A549 (cell line): Measurements from ENCODE around the gene FSTL4. TPM values are rescaled to one million over a fixed set of nuclear protein-coding genes. Genes with fewer than 3 reads are reported as not detected.

Experiments
- ATAC-seq, 2 experiments: fragments of 200-7000 bp in 1 of 2; fragments of >200 bp in 1 of 2; cut with Nextera tagmentation in 1 of 2; cut with Tn5 transposase in 1 of 2; 3 replicates each; pipeline versions ENCODE4 v1.8.0 to v1.9.1; 2018 to 2020; ENCODE audit warnings: mild to moderate bottlenecking in 1 of 2, moderate library complexity in 1 of 2
- CTCF ChIA-PET: fragments of 300-600 bp; sonication (Branson Sonifier 250); formaldehyde crosslinking; extraction: SDS; loops from one replicate; lab custom pipeline; 2021; ENCODE audit warnings: antibody characterized with exemption, inconsistent platforms; lab: Yijun Ruan, JAX
- POLR2A ChIA-PET: fragments of 350-600 bp; formaldehyde crosslinking; extraction: SDS; loops from one replicate; lab custom pipeline; 2021; ENCODE audit warnings: antibody characterized with exemption, inconsistent platforms; lab: Yijun Ruan, JAX
- DNase-seq, 2 experiments: peaks; one replicate each; pipeline versions ENCODE4 v3.0.0 to v3.0.0-alpha.2; 2011 to 2016; ENCODE audit warnings: low read depth in 1 of 2, low spot score in 1 of 2
- FAIRE-seq: peaks from 2 replicates; lab custom pipeline; 2011; peaks lifted over from hg19 to GRCh38; lab: Jason Lieb, UNC
- H3K27ac ChIP-seq, 2 experiments: fragments of >200 bp; sonication (Bioruptor Twin); formaldehyde crosslinking; 3 replicates each; pipeline ENCODE4 v1.5.1; 2016 to 2017
- H3K4me1 ChIP-seq: fragments of >200 bp; sonication (Bioruptor Twin); formaldehyde crosslinking; 3 replicates; pipeline ENCODE4 v1.6.1; 2016
- H3K4me2 ChIP-seq: fragments of >200 bp; sonication (Bioruptor Twin); formaldehyde crosslinking; 3 replicates; pipeline ENCODE4 v1.6.1; 2016
- H3K4me3 ChIP-seq: fragments of >200 bp; sonication (Bioruptor Twin); formaldehyde crosslinking; 3 replicates; pipeline ENCODE4 v1.5.1; 2016
- H3K9me3 ChIP-seq: fragments of >200 bp; sonication (Bioruptor Twin); formaldehyde crosslinking; 3 replicates; pipeline ENCODE4 v1.6.1; 2016
- BHLHE40 ChIP-seq: IDR thresholded peaks from 2 replicates; pipeline ENCODE4 v1.6.1; 2012; ENCODE audit warnings: low read depth, low read length, inconsistent platforms
- CBX2 ChIP-seq: fragments of 200-600 bp; sonication (generic); IDR thresholded peaks from 2 replicates; pipeline ENCODE4 v1.6.1; 2016; ENCODE audit warnings: low read depth, mild to moderate bottlenecking, borderline replicate concordance
- CBX8 ChIP-seq: fragments of 200-600 bp; sonication (generic); IDR thresholded peaks from 2 replicates; pipeline ENCODE4 v1.6.1; 2016
- CHD4 ChIP-seq: fragments of 200-600 bp; sonication (generic); IDR thresholded peaks from 2 replicates; pipeline ENCODE4 v1.6.1; 2016; ENCODE audit warnings: antibody characterized with exemption, mild to moderate bottlenecking, borderline replicate concordance
- E2F6 ChIP-seq: IDR thresholded peaks from 2 replicates; pipeline ENCODE4 v1.6.1; 2012; ENCODE audit warnings: low read depth, borderline replicate concordance
- EHF ChIP-seq: fragments of 250-450 bp; sonication (Bioruptor Pico); IDR thresholded peaks from 2 replicates; pipeline ENCODE4 v1.5.0; 2020; ENCODE audit warnings: mild to moderate bottlenecking
- EHMT2 ChIP-seq: fragments of 200-600 bp; sonication (generic); IDR thresholded peaks from 2 replicates; pipeline ENCODE4 v1.6.1; 2016; ENCODE audit warnings: antibody characterized with exemption, low read depth, mild to moderate bottlenecking, moderate library complexity
- FOSB ChIP-seq: fragments of 250-450 bp; sonication (Bioruptor Pico); IDR thresholded peaks from 2 replicates; pipeline ENCODE4 v1.5.0; 2020; ENCODE audit warnings: mild to moderate bottlenecking, moderate library complexity
- HDAC2 ChIP-seq: fragments of 200-600 bp; sonication (generic); IDR thresholded peaks from 2 replicates; pipeline ENCODE4 v1.6.1; 2016
- HES2 ChIP-seq: fragments of >200 bp; sonication (Bioruptor Twin); formaldehyde crosslinking; IDR thresholded peaks from 2 replicates; pipeline ENCODE4 v1.6.1; 2016
- KDM5A ChIP-seq: fragments of 200-600 bp; sonication (generic); IDR thresholded peaks from 2 replicates; pipeline ENCODE4 v1.6.1; 2016; ENCODE audit warnings: antibody characterized with exemption, mild to moderate bottlenecking
- MAZ ChIP-seq: fragments of 150-350 bp; IDR thresholded peaks from 2 replicates; pipeline ENCODE4 v1.6.1; 2014; ENCODE audit warnings: antibody characterized with exemption, low read depth, low read length, borderline replicate concordance
- POLR2AphosphoS2 ChIP-seq: conservative IDR thresholded peaks from 2 replicates; pipeline ENCODE4 v1.6.1; 2012; ENCODE audit warnings: low read length, improper control_type of control experiment, inconsistent platforms
- RARB ChIP-seq: fragments of 250-450 bp; sonication (Bioruptor Pico); IDR thresholded peaks from 2 replicates; pipeline ENCODE4 v1.8.0; 2021; ENCODE audit warnings: mild to moderate bottlenecking, moderate library complexity
- RCOR1 ChIP-seq: fragments of 150-350 bp; IDR thresholded peaks from 2 replicates; pipeline ENCODE4 v1.6.1; 2014; ENCODE audit warnings: antibody characterized with exemption, low read length, low read depth
- RNF2 ChIP-seq: fragments of 200-600 bp; sonication (generic); IDR thresholded peaks from 2 replicates; pipeline ENCODE4 v1.6.1; 2016; ENCODE audit warnings: low read depth, mild to moderate bottlenecking, antibody characterized with exemption, moderate library complexity, borderline replicate concordance
- SREBF2 ChIP-seq: fragments of 450-650 bp; IDR thresholded peaks from 2 replicates; pipeline ENCODE4 v1.6.1; 2014; ENCODE audit warnings: mild to moderate bottlenecking, moderate library complexity
- TP53 ChIP-seq: fragments of 250-450 bp; sonication (Bioruptor Pico); IDR thresholded peaks from 2 replicates; pipeline ENCODE4 v1.5.0; 2021; ENCODE audit warnings: mild to moderate bottlenecking, moderate library complexity
- ZC3H11A ChIP-seq: fragments of 450-650 bp; IDR thresholded peaks from 2 replicates; pipeline ENCODE4 v1.6.1; 2014; ENCODE audit warnings: antibody characterized with exemption, mild to moderate bottlenecking
- ZFP36 ChIP-seq: fragments of 450-650 bp; IDR thresholded peaks from 2 replicates; pipeline ENCODE4 v1.6.1; 2014; ENCODE audit warnings: borderline replicate concordance; ENCODE audit not compliant: partially characterized antibody
- ZNF302 ChIP-seq: fragments of 250-450 bp; sonication (Bioruptor Pico); IDR thresholded peaks from 2 replicates; pipeline ENCODE4 v1.9.0; 2021; ENCODE audit warnings: inconsistent platforms, mild to moderate bottlenecking, moderate library complexity
- ZSCAN20 ChIP-seq: fragments of 250-450 bp; sonication (Bioruptor Pico); IDR thresholded peaks from 2 replicates; pipeline ENCODE4 v1.8.0; 2022; ENCODE audit warnings: mild to moderate bottlenecking, moderate library complexity
- WGBS: methylation state at CpG from one replicate; pipeline ENCODE4 v1.1.6; 2017; ENCODE audit errors: missing lambda C conversion rate; 5-methylcytosine and 5-hydroxymethylcytosine counted together
- polyA plus RNA-seq, 4 experiments: library from polyadenylated mRNA; depleted of rRNA in 3 of 4; stranded (reverse); fragments of >200 nt; fragmentation: RNase III in 1 of 4; extraction: RNeasy Plus Mini Kit Qiagen cat#74134 plus additional on column Dnase treatment in 1 of 4; gene quantifications; 2 replicates in 3 of 4; 3 replicates in 1 of 4; pipeline ENCODE4 v1.2.3, GENCODE V29; 2011 to 2017
- TF ChIP-seq, protein P1 (sequence below): fragments of 150-350 bp; IDR thresholded peaks from 2 replicates; pipeline ENCODE4 v1.6.1; 2014; ENCODE audit warnings: low read depth, mild to moderate bottlenecking, low read length
- TF ChIP-seq, protein P2 (sequence below): IDR thresholded peaks from 2 replicates; pipeline ENCODE4 v1.6.1; 2012

FSTL4 gene
- polyA plus RNA-seq, 2 of the 4 experiments (the other 2 are of a cell fraction), result 1.6 to 1.8 TPM

DNA sequence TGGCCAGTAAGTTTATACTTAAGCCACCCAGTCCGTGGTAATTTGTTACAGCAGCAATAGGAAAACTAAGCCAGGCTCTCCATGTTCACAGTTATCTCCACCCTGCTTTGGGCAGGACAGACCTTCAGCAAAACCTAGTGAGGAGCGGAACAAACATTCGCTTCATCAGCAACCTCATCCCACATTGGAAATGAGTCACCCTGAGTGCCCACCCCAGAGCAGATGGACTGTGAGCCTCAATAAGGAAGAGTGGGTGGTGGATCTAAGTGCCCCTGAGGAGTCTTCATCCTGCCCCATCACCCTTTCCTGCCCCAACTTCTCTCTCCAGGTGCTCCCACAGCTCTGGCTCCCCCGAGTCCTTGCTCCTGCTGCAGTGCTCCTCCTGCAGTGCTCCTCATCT, 78.8 kb downstream of the FSTL4 start:
- H3K4me3 ChIP-seq, result no peak overlapping the region
- no peak for FAIRE-seq
- WGBS, result 58% methylated on average over 4 of the region's 4 CpGs
- CTCF ChIA-PET, result interaction anchor here (0.6 kb wide), 1 partner anchor 444 kb away, joined by 3 read pairs; no protein-coding TSS in a partner anchor
- H3K27ac ChIP-seq, result no peak overlapping the region
- no peaks in the 10 kb centered on the region for H3K4me1 ChIP-seq
- POLR2A ChIA-PET, result no interaction called here
- no peak for DNase-seq
- no peak for ATAC-seq
- no peaks in the 10 kb centered on the region for H3K9me3 ChIP-seq
- no peak overlapping the region for H3K4me2 ChIP-seq
- TF ChIP-seq HES2, result no peak
- no peak for TF ChIP-seq KDM5A
- no peak for TF ChIP-seq EHF (CRISPR knock-in tag)
- TF ChIP-seq, protein P1, sequence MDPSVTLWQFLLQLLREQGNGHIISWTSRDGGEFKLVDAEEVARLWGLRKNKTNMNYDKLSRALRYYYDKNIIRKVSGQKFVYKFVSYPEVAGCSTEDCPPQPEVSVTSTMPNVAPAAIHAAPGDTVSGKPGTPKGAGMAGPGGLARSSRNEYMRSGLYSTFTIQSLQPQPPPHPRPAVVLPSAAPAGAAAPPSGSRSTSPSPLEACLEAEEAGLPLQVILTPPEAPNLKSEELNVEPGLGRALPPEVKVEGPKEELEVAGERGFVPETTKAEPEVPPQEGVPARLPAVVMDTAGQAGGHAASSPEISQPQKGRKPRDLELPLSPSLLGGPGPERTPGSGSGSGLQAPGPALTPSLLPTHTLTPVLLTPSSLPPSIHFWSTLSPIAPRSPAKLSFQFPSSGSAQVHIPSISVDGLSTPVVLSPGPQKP, result no peak
- no peak for TF ChIP-seq ZNF302 (CRISPR knock-in tag)
- TF ChIP-seq HDAC2, result no peak
- no peak for TF ChIP-seq SREBF2
- TF ChIP-seq CBX2, result no peak
- no peak for TF ChIP-seq ZFP36
- TF ChIP-seq EHMT2, result no peak
- TF ChIP-seq POLR2AphosphoS2, result no peak
- no peak for TF ChIP-seq E2F6
- no peak for TF ChIP-seq ZSCAN20 (CRISPR knock-in tag)
- TF ChIP-seq BHLHE40, result no peak
- TF ChIP-seq RCOR1, result no peak

GRCh38 chr5:133531594-133531993, 80.7 kb downstream of the FSTL4 start:
- FAIRE-seq (no peak), ATAC-seq (no peak), DNase-seq (no peak)
- POLR2A ChIA-PET, result interaction anchor here (0.8 kb wide), 1 partner anchor 16 kb away, joined by 3 read pairs; no protein-coding TSS in a partner anchor
- TF ChIP-seq, protein P2, sequence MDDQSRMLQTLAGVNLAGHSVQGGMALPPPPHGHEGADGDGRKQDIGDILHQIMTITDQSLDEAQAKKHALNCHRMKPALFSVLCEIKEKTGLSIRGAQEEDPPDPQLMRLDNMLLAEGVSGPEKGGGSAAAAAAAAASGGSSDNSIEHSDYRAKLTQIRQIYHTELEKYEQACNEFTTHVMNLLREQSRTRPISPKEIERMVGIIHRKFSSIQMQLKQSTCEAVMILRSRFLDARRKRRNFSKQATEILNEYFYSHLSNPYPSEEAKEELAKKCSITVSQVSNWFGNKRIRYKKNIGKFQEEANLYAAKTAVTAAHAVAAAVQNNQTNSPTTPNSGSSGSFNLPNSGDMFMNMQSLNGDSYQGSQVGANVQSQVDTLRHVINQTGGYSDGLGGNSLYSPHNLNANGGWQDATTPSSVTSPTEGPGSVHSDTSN, result no peak
- TF ChIP-seq ZSCAN20 (CRISPR knock-in tag), result no peak
- no peak for TF ChIP-seq CHD4
- TF ChIP-seq EHF (CRISPR knock-in tag), result no peak
- TF ChIP-seq RARB (CRISPR knock-in tag), result no peak
- no peak for TF ChIP-seq FOSB
- no peak for TF ChIP-seq RNF2
- no peak for TF ChIP-seq MAZ
- TF ChIP-seq HES2, result no peak
- H3K4me1 ChIP-seq, result no peaks in the 10 kb centered on the region
- H3K4me2 ChIP-seq, result no peak overlapping the region
- no peaks in the 10 kb centered on the region for H3K9me3 ChIP-seq
- no peak overlapping the region for H3K27ac ChIP-seq
- no peak overlapping the region for H3K4me3 ChIP-seq
- WGBS, result 71% methylated on average over 4 of the region's 4 CpGs
- CTCF ChIA-PET, result no interaction called here

DNA sequence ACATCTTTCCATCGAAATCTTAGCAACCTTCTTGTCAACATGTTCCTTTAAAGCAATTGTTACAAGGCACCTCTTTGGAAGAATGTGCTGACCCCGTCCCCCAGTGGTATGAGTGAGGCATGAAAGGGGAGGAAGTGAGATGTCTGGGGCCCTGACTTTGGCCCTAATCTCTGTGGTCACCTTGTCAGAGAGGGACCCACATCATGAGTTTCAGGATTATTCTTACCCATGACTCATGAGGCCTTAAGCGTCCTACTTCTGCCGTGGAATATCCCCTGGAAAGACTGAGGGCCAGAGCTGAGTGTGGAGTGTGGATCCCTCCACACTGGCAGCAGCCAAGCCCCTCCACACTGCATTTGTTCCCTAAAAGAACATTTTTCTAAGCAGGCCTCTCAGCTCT, 81.2 kb downstream of the FSTL4 start:
- no peak for FAIRE-seq
- H3K27ac ChIP-seq, result no peak overlapping the region
- no peaks in the 10 kb centered on the region for H3K4me1 ChIP-seq
- no peaks in the 10 kb centered on the region for H3K9me3 ChIP-seq
- WGBS, result 58% methylated on average over 4 of the region's 4 CpGs
- TF ChIP-seq KDM5A (no peak), CBX2 (no peak), POLR2AphosphoS2 (no peak), TP53 (no peak), CBX8 (no peak), ZC3H11A (no peak), HDAC2 (no peak), MAZ (no peak), RNF2 (no peak)
- ATAC-seq, result no peak
- ChIA-PET CTCF (no interaction called here), POLR2A (interaction anchor here (0.8 kb wide), 1 partner anchor 17 kb away, joined by 3 read pairs; no protein-coding TSS in a partner anchor)
- H3K4me2 ChIP-seq, result no peak overlapping the region
- H3K4me3 ChIP-seq, result no peak overlapping the region
- no peak for DNase-seq
